Heart left ventricle (tissue), 16 donors: Measurements from ENCODE around the gene MARCHF3. TPM values are rescaled to one million over a fixed set of nuclear protein-coding genes. Genes with fewer than 3 reads are reported as not detected.

Source experiments
- ATAC-seq, 4 donors: fragments of 200-7000 bp; cut with Tn5 transposase; one replicate each; pipeline ENCODE4 v1.9.1; 2020 to 2022; ENCODE audit warnings: moderate library complexity in 4 of 4, mild to moderate bottlenecking in 3 of 4, moderate number of reproducible peaks in 1 of 4
- DNase-seq, 5 donors: peaks; one replicate each; pipeline ENCODE4 v3.0.0-alpha.2; 2020
- H3K27ac ChIP-seq, 12 donors: fragments of 200-600 bp; sonication (generic) in 4 of 12; one replicate each; pipeline versions ENCODE4 v1.5.0 to v1.8.0; 2016 to 2022; ENCODE audit warnings: mild to moderate bottlenecking in 2 of 12
- H3K27me3 ChIP-seq, 9 donors: fragments of 200-600 bp; sonication (generic) in 2 of 9; one replicate each; pipeline versions ENCODE4 v1.5.1 to v1.8.0; 2016 to 2022; ENCODE audit warnings: mild to moderate bottlenecking in 3 of 9
- H3K36me3 ChIP-seq, 9 donors: fragments of 200-600 bp; sonication (generic) in 2 of 9; one replicate each; pipeline versions ENCODE4 v1.5.0 to v1.8.0; 2018 to 2022; ENCODE audit warnings: mild to moderate bottlenecking in 2 of 9
- H3K4me1 ChIP-seq, 12 donors: fragments of 200-600 bp; sonication (generic) in 4 of 12; one replicate each; pipeline versions ENCODE4 v1.5.0 to v1.8.0; 2016 to 2022; ENCODE audit warnings: mild to moderate bottlenecking in 3 of 12
- H3K4me3 ChIP-seq, 12 donors: fragments of 200-600 bp; sonication (generic) in 4 of 12; one replicate each; pipeline versions ENCODE4 v1.5.0 to v1.8.0; 2017 to 2022; ENCODE audit warnings: mild to moderate bottlenecking in 9 of 12, moderate library complexity in 4 of 12
- H3K9me3 ChIP-seq, 12 donors: fragments of 200-600 bp; sonication (generic) in 4 of 12; one replicate each; pipeline versions ENCODE4 v1.5.0 to v1.8.0; 2016 to 2022; ENCODE audit warnings: mild to moderate bottlenecking in 1 of 12
- POLR2A ChIP-seq, 2 donors: fragments of 450-650 bp; IDR thresholded peaks; one replicate each; pipeline ENCODE4 v1.6.1; 2017; ENCODE audit warnings: antibody characterized with exemption in 2 of 2, mild to moderate bottlenecking in 2 of 2, moderate library complexity in 2 of 2
- WGBS, 4 donors: extraction: QIAGEN DNeasy Blood & Tissue Kit in 2 of 4; methylation state at CpG; one replicate each; pipeline versions ENCODE4 v1.1.5 to v1.1.7; 2013 to 2018; 5-methylcytosine and 5-hydroxymethylcytosine counted together
- intact Hi-C, 10 donors: fragments of 100-400 bp; cut with DNase I; formaldehyde crosslinking; loops; one replicate each; pipeline versions ENCODE4 v1.11.1 to v1.14.2; 2022
- polyA plus RNA-seq, 2 donors: library from polyadenylated mRNA; stranded (reverse); fragments of 200-250 nt; gene quantifications; one replicate each; pipeline ENCODE4 v1.2.3, GENCODE V29; 2013
- total RNA-seq, 9 donors: library from RNA; depleted of rRNA in 2 of 9; stranded (reverse); fragments of >200 nt in 2 of 9; fragmentation: NEBNext Ultra II Directional in 3 of 9; extraction: Animal tissue kit (Norgen Biotek cat#: 25700) in 3 of 9; gene quantifications; one replicate each; pipeline versions ENCODE4 v1.1.0 to v1.2.4, GENCODE V29; 2016 to 2023
- TF ChIP-seq, protein P1 (sequence below), 12 donors: fragments of 200-600 bp; sonication (generic) in 4 of 12; IDR thresholded peaks; one replicate each; pipeline versions ENCODE4 v1.5.0 to v1.8.0; 2018 to 2022; ENCODE audit warnings: antibody characterized with exemption in 12 of 12, mild to moderate bottlenecking in 5 of 12
- donor health status: ischemic (EF 13 %, LVEDD 7.1; RV severe dilation, severe dysfunction).
- donor health status: healthy with polysubstance abuse.
- donor health status: DM: no; HTN: yes; CAD: no.
- donor health status: DM: no; HTN: no; CAD: no.
- donor health status: ischemic (EF 25% LVEDD 6.9; RV normal size, moderate dysfunction).
- donor health status: ischemic (EF 25% LVEDD 5.7; RV mildly dilated, moderate dysfunction).
- donor health status: healthy.
- donor health status: DM: yes; HTN: yes; CAD: no.
- donor health status: ischemic (EF 35%, LVEDD 5.7; RV mildly dilated, moderate dysfunction).
- donor health status: nonischemic (EF 11% LVEDD 7.7; RV severe dilation, severe dysfunction).
- donor health status: DM: yes; HTN: yes; CAD: no.
- donor health status: PGD.
- donor health status: ischemic (EF 29% LVEDD 5.4; RV normal size, mild dysfunction).
- donor health status: nonischemic (EF 23%, LVEDD 6.1; RV moderate dilation, normal function).

Gene MARCHF3
- total and polyA plus RNA-seq, 11 donors = 9.9 to 113 (median 38.0) TPM

DNA sequence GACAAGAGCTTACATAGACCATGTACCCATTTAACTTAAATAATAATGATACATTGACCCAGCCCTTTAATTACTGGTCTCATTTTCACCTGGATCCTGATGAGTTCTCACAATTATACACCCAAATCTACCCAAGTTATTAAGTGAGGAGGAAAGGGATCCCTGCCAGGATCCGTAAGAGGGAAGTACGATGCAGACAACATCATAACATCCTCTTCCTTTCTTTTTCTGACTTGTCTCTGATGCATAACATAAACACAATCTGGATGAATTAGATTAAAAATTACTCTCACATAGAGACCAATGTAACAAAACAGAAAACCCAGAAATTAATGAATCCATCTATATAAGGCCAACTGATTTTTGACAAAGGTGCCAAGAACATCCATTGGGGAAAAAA, 17.0 kb downstream of the MARCHF3 start:
- Histone ChIP-seq H3K4me1 (peaks cover 0 to 54% (median 33%) of the 10 kb centered on the region in 12 donors), H3K27ac (peak overlapping the region in 2 of 12 donors; percentile 6 to 40), H3K4me3 (no peak overlapping the region), H3K36me3 (no peaks in the 10 kb centered on the region), H3K9me3 (no peaks in the 10 kb centered on the region), H3K27me3 (no peaks in the 10 kb centered on the region)
- WGBS, 4 donors = 40 to 71% (median 62%) methylated on average over 2 of the region's 2 CpGs
- DNase-seq (no peak), ATAC-seq (no peak)
- intact Hi-C loops = no loop called here
- TF ChIP-seq POLR2A (IDR thresholded peaks at IDR 0.05) = no peak
- TF ChIP-seq, protein P1, sequence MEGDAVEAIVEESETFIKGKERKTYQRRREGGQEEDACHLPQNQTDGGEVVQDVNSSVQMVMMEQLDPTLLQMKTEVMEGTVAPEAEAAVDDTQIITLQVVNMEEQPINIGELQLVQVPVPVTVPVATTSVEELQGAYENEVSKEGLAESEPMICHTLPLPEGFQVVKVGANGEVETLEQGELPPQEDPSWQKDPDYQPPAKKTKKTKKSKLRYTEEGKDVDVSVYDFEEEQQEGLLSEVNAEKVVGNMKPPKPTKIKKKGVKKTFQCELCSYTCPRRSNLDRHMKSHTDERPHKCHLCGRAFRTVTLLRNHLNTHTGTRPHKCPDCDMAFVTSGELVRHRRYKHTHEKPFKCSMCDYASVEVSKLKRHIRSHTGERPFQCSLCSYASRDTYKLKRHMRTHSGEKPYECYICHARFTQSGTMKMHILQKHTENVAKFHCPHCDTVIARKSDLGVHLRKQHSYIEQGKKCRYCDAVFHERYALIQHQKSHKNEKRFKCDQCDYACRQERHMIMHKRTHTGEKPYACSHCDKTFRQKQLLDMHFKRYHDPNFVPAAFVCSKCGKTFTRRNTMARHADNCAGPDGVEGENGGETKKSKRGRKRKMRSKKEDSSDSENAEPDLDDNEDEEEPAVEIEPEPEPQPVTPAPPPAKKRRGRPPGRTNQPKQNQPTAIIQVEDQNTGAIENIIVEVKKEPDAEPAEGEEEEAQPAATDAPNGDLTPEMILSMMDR (IDR thresholded peaks at IDR 0.05) = no peak

DNA sequence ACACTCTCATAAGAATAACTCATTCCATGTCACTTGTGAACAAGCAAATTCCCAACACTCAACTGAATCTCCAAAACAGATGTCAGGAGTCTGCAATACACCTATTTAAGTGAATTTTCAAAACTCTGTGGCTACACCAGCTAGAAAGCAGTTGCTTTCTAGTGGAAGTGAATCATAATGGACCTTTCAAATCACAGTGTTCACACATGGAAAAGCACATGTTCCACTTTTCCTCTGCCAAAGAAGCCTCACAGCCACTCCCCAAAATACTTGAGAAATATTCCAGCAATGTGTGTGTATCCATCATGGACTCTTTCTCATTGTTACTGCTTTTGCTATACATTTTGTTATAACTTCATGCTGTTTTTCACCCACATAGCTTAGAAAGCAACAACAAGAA, 17.4 kb downstream of the MARCHF3 start:
- ATAC-seq = no peak
- no peak for TF ChIP-seq POLR2A (IDR thresholded peaks at IDR 0.05)
- TF ChIP-seq, protein P1 (IDR thresholded peaks at IDR 0.05) = no peak
- Histone ChIP-seq H3K36me3 (no peaks in the 10 kb centered on the region), H3K4me3 (no peak overlapping the region), H3K27me3 (no peaks in the 10 kb centered on the region), H3K4me1 (peaks cover 0 to 57% (median 34%) of the 10 kb centered on the region in 12 donors), H3K27ac (peak overlapping the region in 4 of 12 donors; percentile 6 to 40 (median 28)), H3K9me3 (no peaks in the 10 kb centered on the region)
- no peak for DNase-seq
- intact Hi-C loops = no loop called here

DNA sequence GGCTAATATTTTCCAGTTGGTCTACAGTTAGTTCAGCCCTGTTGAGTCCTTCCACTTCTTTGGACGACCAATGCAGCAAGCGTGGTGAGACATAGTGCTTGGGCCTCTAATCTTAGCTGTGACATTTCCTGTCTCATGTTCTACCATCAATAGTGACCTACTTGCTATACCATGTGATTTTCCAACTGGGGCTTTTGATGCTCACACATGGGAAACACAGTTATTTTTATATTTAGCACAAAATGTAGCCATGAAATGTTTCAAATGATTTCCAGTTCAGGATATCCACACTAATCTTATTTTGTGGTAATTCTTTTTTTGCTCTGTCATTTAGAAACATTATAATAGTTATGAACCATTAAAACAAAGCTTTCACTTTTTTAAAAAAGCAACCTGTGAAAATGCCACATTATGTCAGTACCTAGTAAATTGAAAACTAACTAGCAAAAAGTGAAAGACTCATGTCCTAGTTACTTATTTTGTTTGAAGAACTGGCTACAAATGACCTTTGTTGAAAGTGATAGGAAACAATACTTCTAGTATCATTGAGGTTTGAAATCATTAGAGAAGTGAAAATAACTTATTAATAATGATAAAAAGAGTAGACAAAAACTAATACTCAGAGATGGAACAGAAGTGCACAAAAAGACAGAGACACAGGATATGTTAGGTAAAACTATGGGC, 18.3 kb downstream of the MARCHF3 start:
- Histone ChIP-seq H3K27me3 (no peaks in the 10 kb centered on the region), H3K36me3 (no peaks in the 10 kb centered on the region), H3K4me1 (peaks cover 0 to 62% (median 37%) of the 10 kb centered on the region in 12 donors), H3K4me3 (no peak overlapping the region), H3K27ac (peak overlapping the region in 8 of 12 donors; percentile 22 to 63 (median 36)), H3K9me3 (no peaks in the 10 kb centered on the region)
- TF ChIP-seq, protein P1 (IDR thresholded peaks at IDR 0.05) = no peak
- no peak for TF ChIP-seq POLR2A (IDR thresholded peaks at IDR 0.05)
- ATAC-seq = peak; percentile 54 to 86 (median 70)
- intact Hi-C loops = no loop called here
- 38 to 51% (median 51%) methylated on average over 2 of the region's 2 CpGs for WGBS, 4 donors
- DNase-seq = no peak

DNA sequence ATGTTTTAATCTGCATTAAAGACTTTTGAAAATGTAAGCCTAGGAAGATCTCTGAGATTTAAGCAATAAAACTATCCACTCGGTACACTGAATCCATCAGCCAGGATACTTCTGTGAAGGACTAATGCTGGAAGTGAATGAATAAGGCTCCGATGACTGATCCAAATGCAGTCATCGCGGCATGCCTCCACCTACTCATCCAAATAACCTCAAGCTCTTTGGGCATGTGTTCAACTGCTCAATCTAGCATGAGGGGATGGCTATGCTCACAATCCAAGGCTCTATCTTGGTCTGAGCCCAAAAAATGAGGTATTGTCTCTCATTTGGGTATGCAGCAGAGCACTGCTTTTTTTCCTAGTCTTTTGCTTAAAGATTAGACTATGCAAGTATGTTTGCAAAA, 19.2 kb downstream of the MARCHF3 start:
- DNase-seq (peak in 1 of 5 donors; percentile 31), ATAC-seq (peak in 3 of 4 donors; percentile 41 to 75 (median 54))
- TF ChIP-seq, protein P1 (IDR thresholded peaks at IDR 0.05) = no peak
- TF ChIP-seq POLR2A (IDR thresholded peaks at IDR 0.05) = no peak
- Histone ChIP-seq H3K4me3 (no peak overlapping the region), H3K4me1 (peaks cover 0 to 72% (median 37%) of the 10 kb centered on the region in 12 donors), H3K27ac (peak overlapping the region in 7 of 12 donors; percentile 22 to 63 (median 44)), H3K36me3 (no peaks in the 10 kb centered on the region), H3K27me3 (no peaks in the 10 kb centered on the region), H3K9me3 (no peaks in the 10 kb centered on the region)
- 45 to 66% (median 57%) methylated on average over 4 of the region's 4 CpGs for WGBS, 4 donors
- intact Hi-C loops = no loop called here
